Measurements from ENCODE around the gene PLD1. TPM values are rescaled to one million over a fixed set of nuclear protein-coding genes. Genes with fewer than 3 reads are reported as not detected.

The PLD1 gene
- total and polyA plus RNA-seq, 2 of the 8 experiments (the other 6 are each of a cell fraction or from before 2014, with no cell fraction given), result 1.2 to 2.6 TPM

DNA sequence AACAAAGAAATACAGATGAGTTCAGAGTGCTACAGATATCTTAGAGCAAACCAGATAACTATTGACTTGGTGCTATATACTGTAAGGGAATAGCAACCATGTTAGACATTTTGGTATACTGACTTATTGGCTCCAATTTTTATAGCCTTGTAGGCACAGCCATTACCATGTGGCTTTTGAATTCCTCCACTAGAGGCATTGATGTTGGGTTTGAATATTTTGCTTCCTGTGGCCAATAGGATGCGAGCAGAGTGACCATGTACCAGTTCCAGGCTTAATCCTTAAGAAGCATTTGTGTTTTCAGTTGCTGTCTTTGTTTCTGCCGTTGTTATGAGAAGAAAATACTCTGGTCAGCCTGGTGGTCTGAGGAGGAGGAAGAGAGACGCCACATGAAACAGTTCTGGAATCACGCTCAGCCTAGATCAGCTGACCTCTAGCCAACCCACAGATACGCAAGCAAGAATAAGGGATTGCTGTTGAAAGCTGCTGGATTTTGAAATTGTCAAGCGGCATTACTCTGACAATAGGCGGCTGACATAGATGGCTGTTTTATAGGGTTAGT lies 240.6 kb downstream of the PLD1 start:
- Histone ChIP-seq H3K14ac (ENCODE audit: insufficient read length) (no peak overlapping the region), H4K91ac (replicated peaks; ENCODE audit: insufficient read length, low read length) (no peak overlapping the region), H3K56ac (replicated peaks; ENCODE audit: insufficient read length, low read depth, low read length) (no peak overlapping the region), H4K5ac (ENCODE audit: insufficient read length, low read depth, low read length) (no peak overlapping the region), H3K23me2 (ENCODE audit: low read depth, low read length) (no peaks in the 10 kb centered on the region), H2BK120ac (replicated peaks; ENCODE audit: low read depth, low read length) (no peak overlapping the region), H3K36me3 (ENCODE audit: control insufficient read depth in 2 of 4, insufficient read depth in 4 of 4, low read length in 3 of 4) (no peaks in the 10 kb centered on the region), H2AFZ (ENCODE audit: low read length) (0 out of 2 replicates have a peak overlapping the region, but pooled peaks have one; percentile 63), H3K9me3 (ENCODE audit: insufficient read depth in 2 of 2, low read depth in 1 of 2, low read length in 1 of 2) (no peaks in the 10 kb centered on the region), H4K20me1 (replicated peaks in 1 of 2; ENCODE audit: control insufficient read depth in 1 of 2, insufficient read depth in 2 of 2, low read length in 2 of 2) (no peaks in the 10 kb centered on the region), H2BK5ac (ENCODE audit: low read depth, low read length) (no peak overlapping the region), H3K4ac (replicated peaks; ENCODE audit: insufficient read length, low read depth, low read length) (no peak overlapping the region), H4K8ac (ENCODE audit: extremely low read depth, insufficient read depth, low read length) (no peak overlapping the region), H2AK5ac (ENCODE audit: low read depth, low read length) (no peak overlapping the region), H3K27ac (ENCODE audit: low read depth, low read length) (no peak overlapping the region), H3K4me1 (replicated peaks in 1 of 4; ENCODE audit: control insufficient read depth in 3 of 4, insufficient read depth in 4 of 4, low read length in 3 of 4) (no peaks in the 10 kb centered on the region), H2BK20ac (ENCODE audit: low read length) (no peak overlapping the region), H3K18ac (ENCODE audit: extremely low read depth, low read length) (no peak overlapping the region), H3K27me3 (replicated peaks in 1 of 4; ENCODE audit: control insufficient read depth in 3 of 4, extremely low read depth in 1 of 4, insufficient read depth in 3 of 4, low read length in 3 of 4) (peaks cover 0 to 1% (median 0%) of the 10 kb centered on the region in 4 experiments; a peak in 1 of 7 replicates), H3K79me2 (ENCODE audit: control insufficient read depth in 1 of 2, insufficient read depth in 2 of 2, low read length in 2 of 2) (no peaks in the 10 kb centered on the region), H3K9ac (replicated peaks in 1 of 4; ENCODE audit: extremely low read depth in 1 of 4, low read depth in 3 of 4, low read length in 3 of 4) (no peak overlapping the region), H3K4me3 (ENCODE audit: extremely low read depth in 1 of 4, insufficient read depth in 2 of 4, low read depth in 3 of 4, low read length in 4 of 4) (no peak overlapping the region), H3K23ac (ENCODE audit: insufficient read length) (no peak overlapping the region), H2BK15ac (ENCODE audit: low read length) (no peak overlapping the region), H3K4me2 (ENCODE audit: insufficient read depth in 1 of 2, low read depth in 2 of 2, low read length in 2 of 2) (no peak overlapping the region), H3K79me1 (ENCODE audit: low read depth, low read length) (no peaks in the 10 kb centered on the region), H2BK12ac (ENCODE audit: low read depth, low read length) (no peak overlapping the region)
- CTCF ChIA-PET (ENCODE audit: partially characterized antibody), result interaction anchor here (0.7 to 2.0 kb wide), 2 partner anchors 106 to 456 kb away, joined by 3 to 6 read pairs; no protein-coding TSS in a partner anchor
- DNase-seq (ENCODE audit: low read depth in 1 of 2, low spot score in 2 of 2) (no peak), FAIRE-seq (no peak)
- 92% methylated on average over 7 of the region's 7 CpGs; no CpG with 5 or more reads in 1 of the 2 experiments for WGBS, 2 experiments (ENCODE audit: extremely low coverage in 1 of 2, insufficient coverage in 1 of 2, insufficient read length in 1 of 2, insufficient replicate concordance in 2 of 2, low coverage in 1 of 2, low lambda C conversion rate in 2 of 2, missing lambda C conversion rate in 1 of 2)
- POLR2A ChIA-PET (ENCODE audit: partially characterized antibody), result no interaction called here
- TF ChIP-seq NRF1 (IDR thresholded peaks at IDR 0.05; ENCODE audit: low read depth, low read length) (no peak), ATF2 (IDR thresholded peaks at IDR 0.05; ENCODE audit: low read length) (no peak), CEBPB (IDR thresholded peaks at IDR 0.05; ENCODE audit: low read depth, low read length) (no peak), TAF1 (IDR thresholded peaks at IDR 0.05; ENCODE audit: low read depth, low read length) (no peak)

Measured in H1 (cell line).